HepG2 (cell line): ENCODE measurements around the gene AP1AR. TPM values are rescaled to one million over a fixed set of nuclear protein-coding genes. Genes with fewer than 3 reads are reported as not detected.

Source experiments
- CEBPG ChIP-seq: IDR thresholded peaks from 2 replicates; pipeline ENCODE4 v1.6.1; 2016
- EP300 ChIP-seq, 3 experiments: sonication (generic) in 1 of 3; formaldehyde crosslinking in 1 of 3; IDR thresholded peaks; 2 replicates each; pipeline versions ENCODE4 v1.5.1 to v1.6.1; 2011 to 2020; ENCODE audit warnings: low read depth in 2 of 3, low read length in 2 of 3, borderline replicate concordance in 1 of 3, improper control_type of control experiment in 1 of 3, mild to moderate bottlenecking in 1 of 3, missing genetic modification reagents in 1 of 3, moderate library complexity in 1 of 3
- ETV6 ChIP-seq: sonication (generic); formaldehyde crosslinking; conservative IDR thresholded peaks from 2 replicates; pipeline ENCODE4 v1.4.0; 2020; ENCODE audit warnings: missing genetic modification reagents
- FOXA1 ChIP-seq, 2 experiments: fragments of 450-650 bp in 1 of 2; sonication (generic) in 1 of 2; formaldehyde crosslinking in 1 of 2; IDR thresholded peaks; 2 replicates each; pipeline versions ENCODE4 v1.4.0 to v1.6.1; 2016 to 2020; ENCODE audit warnings: missing genetic modification reagents in 1 of 2
- HCFC1 ChIP-seq: fragments of 150-350 bp; IDR thresholded peaks from 2 replicates; pipeline ENCODE4 v1.6.1; 2014; ENCODE audit warnings: low read depth, low read length
- RARG ChIP-seq: sonication (generic); formaldehyde crosslinking; IDR thresholded peaks from 2 replicates; pipeline ENCODE4 v1.4.0; 2020; ENCODE audit warnings: low read depth, mild to moderate bottlenecking, missing genetic modification reagents
- TGIF2 ChIP-seq: IDR thresholded peaks from 2 replicates; pipeline ENCODE4 v1.6.1; 2016; ENCODE audit warnings: control low read depth, missing compliant biosample characterization
- ZFP90 ChIP-seq: sonication (generic); formaldehyde crosslinking; IDR thresholded peaks from 2 replicates; pipeline ENCODE4 v1.8.0; 2022; ENCODE audit warnings: missing genetic modification reagents, mild to moderate bottlenecking, inconsistent platforms, borderline replicate concordance
- ZNF570 ChIP-seq: sonication (generic); formaldehyde crosslinking; IDR thresholded peaks from 2 replicates; pipeline ENCODE4 v1.4.0; 2020; ENCODE audit warnings: mild to moderate bottlenecking, missing genetic modification reagents, borderline replicate concordance
- ZNF644 ChIP-seq: IDR thresholded peaks from 2 replicates; pipeline ENCODE4 v1.6.1; 2016; ENCODE audit warnings: low read depth
- ZNF678 ChIP-seq: sonication (generic); formaldehyde crosslinking; IDR thresholded peaks from 2 replicates; pipeline ENCODE4 v1.4.0; 2020; ENCODE audit warnings: mild to moderate bottlenecking, missing genetic modification reagents
- ZNF749 ChIP-seq: sonication (generic); formaldehyde crosslinking; IDR thresholded peaks from 2 replicates; pipeline ENCODE4 v1.8.0; 2022; ENCODE audit warnings: mild to moderate bottlenecking, missing genetic modification reagents, moderate library complexity, borderline replicate concordance
- polyA plus RNA-seq, 8 experiments: library from polyadenylated mRNA; depleted of rRNA in 3 of 8; stranded (reverse) in 7 of 8; unstranded in 1 of 8; fragments of >200 nt; fragmentation: Illumina TruSeq in 4 of 8; extraction: Trizol in 4 of 8; gene quantifications; 2 replicates each; pipeline versions ENCODE4 v1.2.1 to v1.2.3, GENCODE V29; 2011 to 2016; ENCODE audit warnings: low read depth in 4 of 8, missing spikeins in 1 of 8, mixed read lengths in 1 of 8; ENCODE audit not compliant: insufficient read depth in 1 of 8
- total RNA-seq, 5 experiments: library from RNA; depleted of rRNA; stranded (reverse); fragments of >200 nt; fragmentation: Illumina TruSeq; extraction: Trizol; gene quantifications; 2 replicates each; pipeline ENCODE4 v1.2.3, GENCODE V29; 2016; ENCODE audit warnings: low read depth in 1 of 5
- TF ChIP-seq, protein P1 (sequence below): fragments of 450-650 bp; IDR thresholded peaks from 2 replicates; pipeline ENCODE4 v1.6.1; 2017; ENCODE audit warnings: mild to moderate bottlenecking
- TF ChIP-seq, protein P2 (sequence below): sonication (generic); formaldehyde crosslinking; IDR thresholded peaks from 2 replicates; pipeline ENCODE4 v1.5.0; 2020; ENCODE audit warnings: mild to moderate bottlenecking, missing genetic modification reagents
- TF ChIP-seq, protein P3 (sequence below): sonication (generic); formaldehyde crosslinking; IDR thresholded peaks from 2 replicates; pipeline ENCODE4 v1.4.0; 2020; ENCODE audit warnings: missing genetic modification reagents
- TF ChIP-seq, protein P4 (sequence below): conservative IDR thresholded peaks from 2 replicates; pipeline ENCODE4 v1.6.1; 2018; ENCODE audit warnings: missing genetic modification reagents
- TF ChIP-seq, protein P5 (sequence below): sonication (generic); formaldehyde crosslinking; IDR thresholded peaks from 2 replicates; pipeline ENCODE4 v1.4.0; 2020; ENCODE audit warnings: missing genetic modification reagents

The AP1AR gene
- total and polyA plus RNA-seq, 2 of the 13 experiments (the other 11 are each of a cell fraction or from before 2014, with no cell fraction given), result 24.9 to 39.9 TPM

DNA sequence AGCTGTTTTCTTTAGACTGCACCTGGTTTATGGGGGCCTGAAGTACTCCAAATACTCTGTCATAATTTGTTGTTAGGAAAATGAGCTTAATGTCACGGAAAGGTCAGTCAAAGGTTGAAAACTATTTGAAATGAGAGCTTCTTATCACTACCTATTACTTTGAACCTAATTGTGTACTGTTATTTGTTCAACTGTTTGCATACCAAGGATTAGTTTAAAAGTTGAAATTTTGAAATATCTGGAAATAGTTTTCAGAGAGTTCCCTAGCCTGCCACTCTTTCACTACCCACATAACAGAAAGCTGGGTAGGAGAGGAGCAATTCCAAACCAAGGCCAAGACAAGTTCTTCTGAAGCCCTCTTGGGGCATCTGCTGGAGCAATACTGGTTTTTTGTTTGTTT lies 28.0 kb upstream of the AP1AR start (continued):
- no peak for TF ChIP-seq TGIF2 (CRISPR knock-in tag)
- TF ChIP-seq, protein P1, sequence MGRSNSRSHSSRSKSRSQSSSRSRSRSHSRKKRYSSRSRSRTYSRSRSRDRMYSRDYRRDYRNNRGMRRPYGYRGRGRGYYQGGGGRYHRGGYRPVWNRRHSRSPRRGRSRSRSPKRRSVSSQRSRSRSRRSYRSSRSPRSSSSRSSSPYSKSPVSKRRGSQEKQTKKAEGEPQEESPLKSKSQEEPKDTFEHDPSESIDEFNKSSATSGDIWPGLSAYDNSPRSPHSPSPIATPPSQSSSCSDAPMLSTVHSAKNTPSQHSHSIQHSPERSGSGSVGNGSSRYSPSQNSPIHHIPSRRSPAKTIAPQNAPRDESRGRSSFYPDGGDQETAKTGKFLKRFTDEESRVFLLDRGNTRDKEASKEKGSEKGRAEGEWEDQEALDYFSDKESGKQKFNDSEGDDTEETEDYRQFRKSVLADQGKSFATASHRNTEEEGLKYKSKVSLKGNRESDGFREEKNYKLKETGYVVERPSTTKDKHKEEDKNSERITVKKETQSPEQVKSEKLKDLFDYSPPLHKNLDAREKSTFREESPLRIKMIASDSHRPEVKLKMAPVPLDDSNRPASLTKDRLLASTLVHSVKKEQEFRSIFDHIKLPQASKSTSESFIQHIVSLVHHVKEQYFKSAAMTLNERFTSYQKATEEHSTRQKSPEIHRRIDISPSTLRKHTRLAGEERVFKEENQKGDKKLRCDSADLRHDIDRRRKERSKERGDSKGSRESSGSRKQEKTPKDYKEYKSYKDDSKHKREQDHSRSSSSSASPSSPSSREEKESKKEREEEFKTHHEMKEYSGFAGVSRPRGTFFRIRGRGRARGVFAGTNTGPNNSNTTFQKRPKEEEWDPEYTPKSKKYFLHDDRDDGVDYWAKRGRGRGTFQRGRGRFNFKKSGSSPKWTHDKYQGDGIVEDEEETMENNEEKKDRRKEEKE, result no peak
- TF ChIP-seq, protein P2, sequence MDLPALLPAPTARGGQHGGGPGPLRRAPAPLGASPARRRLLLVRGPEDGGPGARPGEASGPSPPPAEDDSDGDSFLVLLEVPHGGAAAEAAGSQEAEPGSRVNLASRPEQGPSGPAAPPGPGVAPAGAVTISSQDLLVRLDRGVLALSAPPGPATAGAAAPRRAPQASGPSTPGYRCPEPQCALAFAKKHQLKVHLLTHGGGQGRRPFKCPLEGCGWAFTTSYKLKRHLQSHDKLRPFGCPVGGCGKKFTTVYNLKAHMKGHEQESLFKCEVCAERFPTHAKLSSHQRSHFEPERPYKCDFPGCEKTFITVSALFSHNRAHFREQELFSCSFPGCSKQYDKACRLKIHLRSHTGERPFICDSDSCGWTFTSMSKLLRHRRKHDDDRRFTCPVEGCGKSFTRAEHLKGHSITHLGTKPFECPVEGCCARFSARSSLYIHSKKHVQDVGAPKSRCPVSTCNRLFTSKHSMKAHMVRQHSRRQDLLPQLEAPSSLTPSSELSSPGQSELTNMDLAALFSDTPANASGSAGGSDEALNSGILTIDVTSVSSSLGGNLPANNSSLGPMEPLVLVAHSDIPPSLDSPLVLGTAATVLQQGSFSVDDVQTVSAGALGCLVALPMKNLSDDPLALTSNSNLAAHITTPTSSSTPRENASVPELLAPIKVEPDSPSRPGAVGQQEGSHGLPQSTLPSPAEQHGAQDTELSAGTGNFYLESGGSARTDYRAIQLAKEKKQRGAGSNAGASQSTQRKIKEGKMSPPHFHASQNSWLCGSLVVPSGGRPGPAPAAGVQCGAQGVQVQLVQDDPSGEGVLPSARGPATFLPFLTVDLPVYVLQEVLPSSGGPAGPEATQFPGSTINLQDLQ (CRISPR knock-in tag), result no peak
- TF ChIP-seq, protein P3, sequence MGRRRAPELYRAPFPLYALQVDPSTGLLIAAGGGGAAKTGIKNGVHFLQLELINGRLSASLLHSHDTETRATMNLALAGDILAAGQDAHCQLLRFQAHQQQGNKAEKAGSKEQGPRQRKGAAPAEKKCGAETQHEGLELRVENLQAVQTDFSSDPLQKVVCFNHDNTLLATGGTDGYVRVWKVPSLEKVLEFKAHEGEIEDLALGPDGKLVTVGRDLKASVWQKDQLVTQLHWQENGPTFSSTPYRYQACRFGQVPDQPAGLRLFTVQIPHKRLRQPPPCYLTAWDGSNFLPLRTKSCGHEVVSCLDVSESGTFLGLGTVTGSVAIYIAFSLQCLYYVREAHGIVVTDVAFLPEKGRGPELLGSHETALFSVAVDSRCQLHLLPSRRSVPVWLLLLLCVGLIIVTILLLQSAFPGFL, result no peak
- no peak for TF ChIP-seq FOXA1 (IDR thresholded peaks at IDR 0.05)
- peak; percentile 65 for TF ChIP-seq FOXA1 (CRISPR knock-in tag; IDR thresholded peaks at IDR 0.05)
- no peak for TF ChIP-seq ETV6
- TF ChIP-seq ZNF749 (CRISPR knock-in tag), result no peak
- TF ChIP-seq, protein P4, sequence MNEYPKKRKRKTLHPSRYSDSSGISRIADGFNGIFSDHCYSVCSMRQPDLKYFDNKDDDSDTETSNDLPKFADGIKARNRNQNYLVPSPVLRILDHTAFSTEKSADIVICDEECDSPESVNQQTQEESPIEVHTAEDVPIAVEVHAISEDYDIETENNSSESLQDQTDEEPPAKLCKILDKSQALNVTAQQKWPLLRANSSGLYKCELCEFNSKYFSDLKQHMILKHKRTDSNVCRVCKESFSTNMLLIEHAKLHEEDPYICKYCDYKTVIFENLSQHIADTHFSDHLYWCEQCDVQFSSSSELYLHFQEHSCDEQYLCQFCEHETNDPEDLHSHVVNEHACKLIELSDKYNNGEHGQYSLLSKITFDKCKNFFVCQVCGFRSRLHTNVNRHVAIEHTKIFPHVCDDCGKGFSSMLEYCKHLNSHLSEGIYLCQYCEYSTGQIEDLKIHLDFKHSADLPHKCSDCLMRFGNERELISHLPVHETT (CRISPR knock-in tag), result no peak
- no peak for TF ChIP-seq ZNF644
- TF ChIP-seq, protein P5, sequence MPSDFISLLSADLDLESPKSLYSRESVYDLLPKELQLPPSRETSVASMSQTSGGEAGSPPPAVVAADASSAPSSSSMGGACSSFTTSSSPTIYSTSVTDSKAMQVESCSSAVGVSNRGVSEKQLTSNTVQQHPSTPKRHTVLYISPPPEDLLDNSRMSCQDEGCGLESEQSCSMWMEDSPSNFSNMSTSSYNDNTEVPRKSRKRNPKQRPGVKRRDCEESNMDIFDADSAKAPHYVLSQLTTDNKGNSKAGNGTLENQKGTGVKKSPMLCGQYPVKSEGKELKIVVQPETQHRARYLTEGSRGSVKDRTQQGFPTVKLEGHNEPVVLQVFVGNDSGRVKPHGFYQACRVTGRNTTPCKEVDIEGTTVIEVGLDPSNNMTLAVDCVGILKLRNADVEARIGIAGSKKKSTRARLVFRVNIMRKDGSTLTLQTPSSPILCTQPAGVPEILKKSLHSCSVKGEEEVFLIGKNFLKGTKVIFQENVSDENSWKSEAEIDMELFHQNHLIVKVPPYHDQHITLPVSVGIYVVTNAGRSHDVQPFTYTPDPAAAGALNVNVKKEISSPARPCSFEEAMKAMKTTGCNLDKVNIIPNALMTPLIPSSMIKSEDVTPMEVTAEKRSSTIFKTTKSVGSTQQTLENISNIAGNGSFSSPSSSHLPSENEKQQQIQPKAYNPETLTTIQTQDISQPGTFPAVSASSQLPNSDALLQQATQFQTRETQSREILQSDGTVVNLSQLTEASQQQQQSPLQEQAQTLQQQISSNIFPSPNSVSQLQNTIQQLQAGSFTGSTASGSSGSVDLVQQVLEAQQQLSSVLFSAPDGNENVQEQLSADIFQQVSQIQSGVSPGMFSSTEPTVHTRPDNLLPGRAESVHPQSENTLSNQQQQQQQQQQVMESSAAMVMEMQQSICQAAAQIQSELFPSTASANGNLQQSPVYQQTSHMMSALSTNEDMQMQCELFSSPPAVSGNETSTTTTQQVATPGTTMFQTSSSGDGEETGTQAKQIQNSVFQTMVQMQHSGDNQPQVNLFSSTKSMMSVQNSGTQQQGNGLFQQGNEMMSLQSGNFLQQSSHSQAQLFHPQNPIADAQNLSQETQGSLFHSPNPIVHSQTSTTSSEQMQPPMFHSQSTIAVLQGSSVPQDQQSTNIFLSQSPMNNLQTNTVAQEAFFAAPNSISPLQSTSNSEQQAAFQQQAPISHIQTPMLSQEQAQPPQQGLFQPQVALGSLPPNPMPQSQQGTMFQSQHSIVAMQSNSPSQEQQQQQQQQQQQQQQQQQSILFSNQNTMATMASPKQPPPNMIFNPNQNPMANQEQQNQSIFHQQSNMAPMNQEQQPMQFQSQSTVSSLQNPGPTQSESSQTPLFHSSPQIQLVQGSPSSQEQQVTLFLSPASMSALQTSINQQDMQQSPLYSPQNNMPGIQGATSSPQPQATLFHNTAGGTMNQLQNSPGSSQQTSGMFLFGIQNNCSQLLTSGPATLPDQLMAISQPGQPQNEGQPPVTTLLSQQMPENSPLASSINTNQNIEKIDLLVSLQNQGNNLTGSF (CRISPR knock-in tag), result no peak
- TF ChIP-seq ZNF570 (CRISPR knock-in tag), result no peak
- no peak for TF ChIP-seq RARG (CRISPR knock-in tag)
- no peak for TF ChIP-seq ZFP90 (CRISPR knock-in tag)
- TF ChIP-seq ZNF678, result no peak
- TF ChIP-seq EP300 (IDR thresholded peaks at IDR 0.05; ENCODE audit: low read depth in 2 of 2, low read length in 2 of 2), result peak in 1 of 2 experiments; percentile 79; a peak in 2 of 4 replicates
- peak; percentile 60; the same call in 1 of the 2 replicates for TF ChIP-seq EP300 (CRISPR knock-in tag; IDR thresholded peaks at IDR 0.05; ENCODE audit: borderline replicate concordance)
- TF ChIP-seq CEBPG (CRISPR knock-in tag), result no peak
- no peak for TF ChIP-seq HCFC1
